ENCODE measurements around the gene OR52E4.

GRCh38 chr11:5932671-5933070 lies 52.2 kb downstream of the OR52E4 start:
- TF ChIP-seq CTCF (conservative IDR thresholded peaks at IDR 0.05; ENCODE audit: low read depth, low read length) (no peak), EZH2phosphoT487 (IDR thresholded peaks at IDR 0.05; ENCODE audit: borderline replicate concordance, low read length) (no peak)
